K562 (cell line): ENCODE measurements around the gene EPB41L1. TPM values are rescaled to one million over a fixed set of nuclear protein-coding genes. Genes with fewer than 3 reads are reported as not detected.

ENCODE experiments used
- ARHGAP35 ChIP-seq: fragments of 450-650 bp; IDR thresholded peaks from 2 replicates; pipeline ENCODE4 v1.6.1; 2018; ENCODE audit not compliant: partially characterized antibody
- ATF7 ChIP-seq: fragments of 450-650 bp; IDR thresholded peaks from 2 replicates; pipeline ENCODE4 v1.7.1; 2014; ENCODE audit warnings: mild to moderate bottlenecking, moderate library complexity
- CC2D1A ChIP-seq: fragments of 450-650 bp; IDR thresholded peaks from 2 replicates; pipeline ENCODE4 v1.6.1; 2017; ENCODE audit warnings: mild to moderate bottlenecking
- CREM ChIP-seq: IDR thresholded peaks from 2 replicates; pipeline ENCODE4 v1.6.1; 2014; ENCODE audit warnings: antibody characterized with exemption, low read depth
- CXXC5 ChIP-seq: fragments of 250-450 bp; sonication (Bioruptor Pico); IDR thresholded peaks from 2 replicates; pipeline ENCODE4 v1.8.0; 2022; ENCODE audit warnings: inconsistent platforms, mild to moderate bottlenecking, moderate library complexity
- EHMT2 ChIP-seq: fragments of 450-650 bp; IDR thresholded peaks from 2 replicates; pipeline ENCODE4 v1.6.1; 2018; ENCODE audit warnings: antibody characterized with exemption
- EP300 ChIP-seq: IDR thresholded peaks from 2 replicates; pipeline ENCODE4 v1.6.1; 2012; ENCODE audit warnings: low read length, improper control_type of control experiment
- HDAC3 ChIP-seq: fragments of 450-650 bp; IDR thresholded peaks from 2 replicates; pipeline ENCODE4 v1.6.1; 2018; ENCODE audit warnings: borderline replicate concordance, mild to moderate bottlenecking, moderate library complexity; ENCODE audit not compliant: partially characterized antibody
- JUN ChIP-seq, 2 experiments: sonication (generic) in 1 of 2; formaldehyde crosslinking in 1 of 2; IDR thresholded peaks; 2 replicates each; pipeline versions ENCODE4 v1.6.1 to v1.8.0; 2012 to 2022; ENCODE audit warnings: borderline replicate concordance in 2 of 2, mild to moderate bottlenecking in 2 of 2, improper control_type of control experiment in 1 of 2, low read depth in 1 of 2, low read length in 1 of 2, missing genetic modification reagents in 1 of 2
- KDM1A ChIP-seq, 2 experiments: fragments of 450-650 bp; IDR thresholded peaks; 2 replicates each; pipeline ENCODE4 v1.6.1; 2016; ENCODE audit warnings: mild to moderate bottlenecking in 2 of 2
- LEF1 ChIP-seq: fragments of 450-650 bp; IDR thresholded peaks from 2 replicates; pipeline ENCODE4 v1.6.1; 2016; ENCODE audit warnings: mild to moderate bottlenecking
- MAFG ChIP-seq: fragments of 450-650 bp; conservative IDR thresholded peaks from 2 replicates; pipeline ENCODE4 v1.6.1; 2016; ENCODE audit warnings: missing genetic modification characterization, missing compliant biosample characterization
- MITF ChIP-seq: IDR thresholded peaks from 2 replicates; pipeline ENCODE4 v1.6.1; 2014; ENCODE audit warnings: antibody characterized with exemption
- PHB2 ChIP-seq: fragments of 450-650 bp; IDR thresholded peaks from 2 replicates; pipeline ENCODE4 v1.6.1; 2017; ENCODE audit warnings: low read depth
- SAP30 ChIP-seq: fragments of 200-600 bp; sonication (generic); IDR thresholded peaks from 2 replicates; pipeline ENCODE4 v1.6.1; 2012; ENCODE audit warnings: borderline replicate concordance, low read depth, mild to moderate bottlenecking, moderate library complexity, low read length, control low read depth, inconsistent platforms; ENCODE audit not compliant: insufficient read depth, poor library complexity, severe bottlenecking
- ZBTB1 ChIP-seq: sonication (generic); formaldehyde crosslinking; IDR thresholded peaks from 2 replicates; pipeline ENCODE4 v1.8.1; 2023; ENCODE audit warnings: missing genetic modification reagents, low read depth, mild to moderate bottlenecking, borderline replicate concordance
- ZMIZ1 ChIP-seq, 2 experiments: fragments of 150-350 bp in 1 of 2; IDR thresholded peaks; 2 replicates each; pipeline ENCODE4 v1.6.1; 2012 to 2016; ENCODE audit warnings: low read depth in 2 of 2, low read length in 2 of 2, mild to moderate bottlenecking in 1 of 2, moderate library complexity in 1 of 2
- ZNF75A ChIP-seq: fragments of 450-650 bp; formaldehyde crosslinking; IDR thresholded peaks from 2 replicates; pipeline ENCODE4 v1.4.0; 2020; ENCODE audit warnings: mild to moderate bottlenecking
- ZNF764 ChIP-seq: fragments of 250-450 bp; sonication (Bioruptor Pico); IDR thresholded peaks from 2 replicates; pipeline ENCODE4 v1.4.0; 2020; ENCODE audit warnings: low read depth, mild to moderate bottlenecking, moderate library complexity
- polyA plus RNA-seq, 8 experiments: library from polyadenylated mRNA; depleted of rRNA in 4 of 8; stranded (reverse) in 5 of 8; unstranded in 3 of 8; fragments of >200 nt; fragmentation: Nextera tagmentation in 2 of 8; fragmentation: Illumina TruSeq in 1 of 8; extraction: Ambion mirVana in 2 of 8; extraction: Trizol in 1 of 8; gene quantifications; 2 replicates each; pipeline versions ENCODE4 v1.2.1 to v1.2.3, GENCODE V29; 2011 to 2014; ENCODE audit warnings: inconsistent platforms in 1 of 8, missing spikeins in 1 of 8
- total RNA-seq, 7 experiments: library from RNA; depleted of rRNA in 6 of 7; stranded (reverse); fragments of >200 nt in 6 of 7; fragmentation: Illumina TruSeq in 2 of 7; extraction: Trizol in 2 of 7; gene quantifications; 2 replicates each; pipeline versions ENCODE4 v1.2.1 to v1.2.3, GENCODE V29; 2011 to 2021; ENCODE audit warnings: low replicate concordance in 1 of 7
- TF ChIP-seq, protein P1 (sequence below), 2 experiments: fragments of 250-450 bp in 1 of 2; fragments of 450-650 bp in 1 of 2; sonication (Bioruptor Pico) in 1 of 2; IDR thresholded peaks; 2 replicates each; pipeline versions ENCODE4 v1.6.1 to v1.8.0; 2016 to 2021; ENCODE audit warnings: mild to moderate bottlenecking in 2 of 2, moderate library complexity in 2 of 2, missing compliant biosample characterization in 1 of 2, missing genetic modification characterization in 1 of 2
- TF ChIP-seq, protein P2 (sequence below): sonication (generic); formaldehyde crosslinking; IDR thresholded peaks from 2 replicates; pipeline ENCODE4 v1.8.0; 2022; ENCODE audit warnings: mild to moderate bottlenecking, missing genetic modification reagents

EPB41L1 gene
- total and polyA plus RNA-seq, 9 of the 15 experiments (the other 6 are each of a cell fraction or from before 2014, with no cell fraction given): 0.11 to 4.3 (median 1.3) TPM

DNA sequence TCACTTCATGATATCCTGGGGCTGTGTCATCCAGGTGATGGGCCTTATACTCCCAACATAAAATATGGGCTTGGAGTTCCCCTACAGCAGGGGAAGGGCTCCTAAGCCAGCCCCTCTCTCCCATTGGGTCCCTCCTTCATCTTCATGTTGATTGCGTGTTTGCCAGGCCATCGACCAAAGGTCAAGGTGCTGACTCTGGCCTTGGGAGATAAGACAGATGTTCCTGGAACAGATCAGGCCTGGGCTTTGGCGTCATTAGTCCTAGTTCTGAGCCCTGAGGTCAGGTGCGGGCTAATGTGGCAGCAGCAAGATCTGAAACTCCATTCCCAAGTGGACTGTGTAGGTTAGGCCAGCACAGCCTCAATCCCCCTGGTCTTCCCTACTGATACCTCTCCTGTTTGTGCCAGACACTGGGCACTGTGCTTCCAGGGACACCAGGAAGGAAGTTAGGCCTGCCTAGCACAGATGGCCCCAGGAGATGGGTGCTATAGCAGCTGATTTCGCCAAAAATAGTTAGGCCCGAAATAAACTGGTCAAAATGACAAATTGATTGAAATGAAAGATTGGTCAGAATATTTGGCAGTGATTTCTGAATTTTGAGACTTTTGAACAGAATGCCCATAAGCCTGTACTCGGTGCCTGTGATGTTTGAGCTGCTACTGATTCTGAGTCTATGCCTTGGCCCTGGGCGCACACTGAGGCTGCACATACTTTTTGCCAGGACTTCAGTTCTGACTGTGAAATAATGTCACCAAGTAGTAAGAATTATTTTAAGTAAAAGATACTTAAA, 28.8 kb downstream of the EPB41L1 start (continued):
- TF ChIP-seq ZMIZ1 (IDR thresholded peaks at IDR 0.05; ENCODE audit: low read depth in 2 of 2, low read length in 2 of 2) (peak in 1 of 2 experiments; percentile 76; a peak in 1 of 4 replicates), KDM1A (IDR thresholded peaks at IDR 0.05) (peak; percentile 78 to 86), MITF (no peak), ZBTB1 (CRISPR knock-in tag) (no peak), ARHGAP35 (no peak), MAFG (tag) (0 out of 2 replicates have a peak, but pooled peaks have one; percentile 5), CREM (peak; percentile 90), ATF7 (peak; percentile 86; the same call in 1 of the 2 replicates), JUN (IDR thresholded peaks at IDR 0.05; ENCODE audit: borderline replicate concordance, low read depth, low read length) (0 out of 2 replicates have a peak, but pooled peaks have one; percentile 57), JUN (CRISPR knock-in tag; IDR thresholded peaks at IDR 0.05; ENCODE audit: borderline replicate concordance) (no peak), ZNF75A (no peak), CXXC5 (CRISPR knock-in tag) (peak; percentile 96), ZNF764 (CRISPR knock-in tag) (no peak), EHMT2 (0 out of 2 replicates have a peak, but pooled peaks have one; percentile 38), PHB2 (peak; percentile 71), LEF1 (no peak), CC2D1A (peak; percentile 80), HDAC3 (peak; percentile 60), SAP30 (no peak), EP300 (peak; percentile 89)
- TF ChIP-seq, protein P1, sequence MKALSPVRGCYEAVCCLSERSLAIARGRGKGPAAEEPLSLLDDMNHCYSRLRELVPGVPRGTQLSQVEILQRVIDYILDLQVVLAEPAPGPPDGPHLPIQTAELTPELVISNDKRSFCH (CRISPR knock-in tag; IDR thresholded peaks at IDR 0.05): no peak
- TF ChIP-seq, protein P1 (tag; IDR thresholded peaks at IDR 0.05): peak; percentile 87
- TF ChIP-seq, protein P2, sequence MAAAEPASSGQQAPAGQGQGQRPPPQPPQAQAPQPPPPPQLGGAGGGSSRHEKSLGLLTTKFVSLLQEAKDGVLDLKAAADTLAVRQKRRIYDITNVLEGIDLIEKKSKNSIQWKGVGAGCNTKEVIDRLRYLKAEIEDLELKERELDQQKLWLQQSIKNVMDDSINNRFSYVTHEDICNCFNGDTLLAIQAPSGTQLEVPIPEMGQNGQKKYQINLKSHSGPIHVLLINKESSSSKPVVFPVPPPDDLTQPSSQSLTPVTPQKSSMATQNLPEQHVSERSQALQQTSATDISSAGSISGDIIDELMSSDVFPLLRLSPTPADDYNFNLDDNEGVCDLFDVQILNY (CRISPR knock-in tag): 0 out of 2 replicates have a peak, but pooled peaks have one; percentile 47
